GM12891 (cell line): ENCODE data around the gene PROM1.

Experiments
- PAX5 ChIP-seq: IDR thresholded peaks from 2 replicates; pipeline ENCODE4 v1.6.1; 2011; ENCODE audit warnings: low read length, moderate library complexity, mild to moderate bottlenecking; ENCODE audit not compliant: insufficient read depth, severe bottlenecking
- POLR2A ChIP-seq: IDR thresholded peaks from 2 replicates; pipeline ENCODE4 v1.6.1; 2011; ENCODE audit warnings: low read depth, low read length, control low read depth
- POLR2AphosphoS5 ChIP-seq: IDR thresholded peaks from 2 replicates; pipeline ENCODE4 v1.6.1; 2011; ENCODE audit warnings: low read depth, low read length, control low read depth
- TAF1 ChIP-seq: IDR thresholded peaks from 2 replicates; pipeline ENCODE4 v1.6.1; 2011; ENCODE audit warnings: low read depth, low read length, control low read depth

- TF ChIP-seq POLR2A (no peak), PAX5 (no peak), POLR2AphosphoS5 (no peak), TAF1 (no peak)
Measured at GRCh38 chr4:16027114-16027513, 56.7 kb downstream of the PROM1 start.
